Measurements from ENCODE around the gene ATOSB.

Gene ATOSB

DNA sequence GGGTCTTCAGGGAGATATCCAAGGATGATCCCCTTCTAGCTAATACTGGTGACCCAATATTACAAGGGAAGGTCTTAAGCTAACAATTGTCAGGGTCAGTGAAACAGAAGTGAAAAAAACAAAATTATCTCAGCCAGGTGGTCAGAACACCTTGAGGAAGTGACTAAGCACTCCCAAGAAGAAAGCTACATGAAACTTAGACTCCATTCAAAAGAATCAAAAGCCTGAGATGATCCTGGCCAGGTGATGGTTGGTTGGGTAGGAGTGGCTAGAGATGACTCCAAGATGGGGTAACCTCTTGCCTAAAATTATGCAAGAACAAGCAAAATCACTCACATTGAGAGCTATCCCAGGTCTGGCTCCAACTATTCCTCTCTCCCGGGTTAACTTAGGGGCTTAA is 48.6 kb downstream of the ATOSB start (continued):
- no peak for TF ChIP-seq ZSCAN16 (tag by site-specific recombination; IDR thresholded peaks at IDR 0.05)
- TF ChIP-seq, protein P1, sequence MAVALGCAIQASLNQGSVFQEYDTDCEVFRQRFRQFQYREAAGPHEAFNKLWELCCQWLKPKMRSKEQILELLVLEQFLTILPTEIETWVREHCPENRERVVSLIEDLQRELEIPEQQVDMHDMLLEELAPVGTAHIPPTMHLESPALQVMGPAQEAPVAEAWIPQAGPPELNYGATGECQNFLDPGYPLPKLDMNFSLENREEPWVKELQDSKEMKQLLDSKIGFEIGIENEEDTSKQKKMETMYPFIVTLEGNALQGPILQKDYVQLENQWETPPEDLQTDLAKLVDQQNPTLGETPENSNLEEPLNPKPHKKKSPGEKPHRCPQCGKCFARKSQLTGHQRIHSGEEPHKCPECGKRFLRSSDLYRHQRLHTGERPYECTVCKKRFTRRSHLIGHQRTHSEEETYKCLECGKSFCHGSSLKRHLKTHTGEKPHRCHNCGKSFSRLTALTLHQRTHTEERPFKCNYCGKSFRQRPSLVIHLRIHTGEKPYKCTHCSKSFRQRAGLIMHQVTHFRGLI (tag by site-specific recombination; IDR thresholded peaks at IDR 0.05) = no peak
- TF ChIP-seq ZSCAN30 (tag by site-specific recombination; IDR thresholded peaks at IDR 0.05) = no peak
- TF ChIP-seq ZNF133 (tag by site-specific recombination; IDR thresholded peaks at IDR 0.05) = no peak
- no peak for TF ChIP-seq ZNF521 (tag by site-specific recombination; IDR thresholded peaks at IDR 0.05)
- TF ChIP-seq ZNF416 (tag by site-specific recombination; IDR thresholded peaks at IDR 0.05) = no peak
- no peak for TF ChIP-seq ZNF473 (tag by site-specific recombination; IDR thresholded peaks at IDR 0.05)

- Histone ChIP-seq H3K4me1 (ENCODE audit: control insufficient read depth, insufficient read depth, low read length) (no peaks in the 10 kb centered on the region), H3K4me3 (ENCODE audit: low read depth, low read length) (no peak overlapping the region), H3K9me3 (ENCODE audit: control insufficient read depth, insufficient read depth, low read depth, low read length) (no peaks in the 10 kb centered on the region), H3K27ac (ENCODE audit: extremely low read depth, low read depth, low read length) (no peak overlapping the region), H3K36me3 (ENCODE audit: control insufficient read depth in 2 of 2, insufficient read depth in 1 of 2, low read length in 2 of 2) (peaks cover 66 to 99% of the 10 kb centered on the region in 2 experiments)
- POLR2A ChIA-PET = interaction anchor here (5.9 kb wide), 1 partner anchor 11 kb away, joined by 27 read pairs; the partner anchor contains the start of gene VCP
- TF ChIP-seq ZNF324 (tag by site-specific recombination; IDR thresholded peaks at IDR 0.05) (no peak), ZNF366 (tag by site-specific recombination; conservative IDR thresholded peaks at IDR 0.05) (no peak), SP3 (tag by site-specific recombination; IDR thresholded peaks at IDR 0.05) (no peak), ZNF133 (tag by site-specific recombination; IDR thresholded peaks at IDR 0.05) (no peak), ZNF404 (tag by site-specific recombination; IDR thresholded peaks at IDR 0.05) (no peak), ZNF549 (tag by site-specific recombination; IDR thresholded peaks at IDR 0.05) (no peak), ZBTB17 (tag by site-specific recombination; IDR thresholded peaks at IDR 0.05) (no peak), ZNF48 (tag by site-specific recombination; IDR thresholded peaks at IDR 0.05) (no peak), ZNF362 (tag by site-specific recombination; IDR thresholded peaks at IDR 0.05) (no peak), ZNF660 (tag by site-specific recombination; IDR thresholded peaks at IDR 0.05) (no peak), ZNF280D (tag by site-specific recombination; IDR thresholded peaks at IDR 0.05) (no peak), ZNF777 (tag by site-specific recombination; IDR thresholded peaks at IDR 0.05; ENCODE audit: borderline replicate concordance) (no peak), ZNF24 (tag by site-specific recombination; IDR thresholded peaks at IDR 0.05) (no peak), ZNF169 (tag by site-specific recombination; IDR thresholded peaks at IDR 0.05) (no peak), ZNF350 (tag by site-specific recombination; IDR thresholded peaks at IDR 0.05) (no peak), PRDM10 (tag by site-specific recombination; IDR thresholded peaks at IDR 0.05) (no peak), ZNF707 (tag by site-specific recombination; IDR thresholded peaks at IDR 0.05) (no peak), ZNF10 (tag by site-specific recombination; IDR thresholded peaks at IDR 0.05) (no peak)
- TF ChIP-seq, protein P2, sequence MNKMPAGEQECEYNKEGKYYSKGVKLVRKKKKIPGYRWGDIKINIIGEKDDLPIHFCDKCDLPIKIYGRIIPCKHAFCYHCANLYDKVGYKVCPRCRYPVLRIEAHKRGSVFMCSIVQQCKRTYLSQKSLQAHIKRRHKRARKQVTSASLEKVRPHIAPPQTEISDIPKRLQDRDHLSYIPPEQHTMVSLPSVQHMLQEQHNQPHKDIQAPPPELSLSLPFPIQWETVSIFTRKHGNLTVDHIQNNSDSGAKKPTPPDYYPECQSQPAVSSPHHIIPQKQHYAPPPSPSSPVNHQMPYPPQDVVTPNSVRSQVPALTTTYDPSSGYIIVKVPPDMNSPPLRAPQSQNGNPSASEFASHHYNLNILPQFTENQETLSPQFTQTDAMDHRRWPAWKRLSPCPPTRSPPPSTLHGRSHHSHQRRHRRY (tag by site-specific recombination; IDR thresholded peaks at IDR 0.05) = no peak
- CTCF ChIA-PET = interaction anchor here (2.0 kb wide), 1 partner anchor 10 kb away, joined by 8 read pairs; no protein-coding TSS in a partner anchor
Observed at GRCh38 chr9:35060548-35061207, 55.0 kb downstream of the ATOSB start.
